ENCODE results near the gene PSD4.

Gene PSD4

DNA sequence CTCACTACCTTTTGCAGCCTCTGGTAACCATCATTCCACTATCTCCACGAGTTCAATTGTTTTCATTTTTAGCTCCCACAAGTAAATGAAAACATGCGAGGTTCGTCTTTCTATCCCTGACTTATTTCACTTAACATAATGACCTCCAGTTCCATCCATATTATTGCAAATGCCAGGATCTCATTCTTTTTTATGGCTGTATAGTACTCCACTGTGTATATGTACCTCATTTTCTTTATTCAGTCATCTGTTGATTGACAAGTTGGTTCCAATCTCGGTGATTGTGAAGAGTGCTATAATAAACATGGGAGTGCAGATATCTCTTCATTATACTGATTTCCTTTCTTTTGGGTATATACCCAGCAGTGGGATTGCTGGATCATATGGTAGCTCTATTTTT is 29.5 kb upstream of the PSD4 start:
- no peak for DNase-seq

- DNase-seq, result no peak
Observed at GRCh38 chr2:113148606-113149552, 24.9 kb upstream of the PSD4 start.

GRCh38 chr2:113149553-113150257 is 24.1 kb upstream of the PSD4 start:
- no peak for DNase-seq

DNA sequence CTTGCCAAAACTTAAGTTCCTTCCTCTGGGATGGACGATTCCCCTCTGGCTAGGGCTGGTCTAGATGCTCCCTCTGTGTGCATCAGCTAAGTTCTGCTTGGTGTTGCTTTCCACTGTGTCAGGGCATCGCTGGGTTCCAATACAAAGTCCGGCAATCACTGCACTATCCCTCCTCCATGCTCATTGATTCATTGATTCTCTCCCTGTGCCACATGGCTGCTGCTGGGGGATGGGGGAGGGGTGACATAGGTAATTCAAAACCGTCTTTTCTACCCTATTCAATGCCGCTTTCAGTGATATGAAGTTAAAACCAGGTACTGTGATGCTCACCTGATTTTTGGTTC is 23.5 kb upstream of the PSD4 start:
- no peak for DNase-seq

- no peak for DNase-seq
Observed at GRCh38 chr2:113155331-113155730, 18.4 kb upstream of the PSD4 start.

DNA sequence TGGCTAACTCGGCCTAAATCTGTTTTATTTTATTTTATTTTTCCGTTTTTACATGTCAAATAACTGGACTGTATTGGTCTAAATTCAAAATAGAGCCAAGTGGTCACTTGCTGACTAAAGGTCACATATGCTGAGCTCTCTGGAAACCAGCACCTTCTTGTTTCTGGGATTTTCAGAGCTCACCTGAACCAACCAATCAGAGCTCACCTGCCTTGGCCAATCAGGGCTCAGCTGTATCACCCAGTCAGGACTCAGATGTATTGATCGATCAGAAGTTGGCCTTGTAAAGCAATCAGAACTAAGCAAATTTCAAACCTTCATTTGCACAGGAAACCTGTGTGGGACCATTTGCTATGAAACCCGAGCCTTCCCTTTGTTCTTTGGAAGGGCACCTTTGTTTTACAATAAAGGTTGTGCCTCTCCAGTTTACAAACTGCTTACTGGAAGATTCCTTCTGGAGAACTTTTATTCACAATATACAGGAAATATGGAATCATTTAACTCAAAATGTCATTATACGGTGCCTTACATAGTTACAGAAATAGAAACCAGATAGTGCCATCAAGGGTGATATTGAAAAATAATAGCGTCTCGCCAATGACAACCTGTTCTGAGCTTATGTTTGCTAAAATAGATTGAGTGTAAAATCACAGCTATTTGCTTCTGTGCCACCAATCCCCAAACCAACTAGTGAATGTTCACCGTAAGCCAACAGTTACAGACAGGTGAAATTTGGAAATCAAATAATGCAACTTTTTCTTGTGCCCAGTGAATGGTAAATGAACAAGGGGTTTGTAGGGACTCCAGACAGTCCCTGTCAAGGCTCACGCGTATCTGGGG is 17.3 kb upstream of the PSD4 start:
- DNase-seq, result no peak

- no peak for DNase-seq
Observed at GRCh38 chr2:113157118-113157896, 16.5 kb upstream of the PSD4 start.

DNA sequence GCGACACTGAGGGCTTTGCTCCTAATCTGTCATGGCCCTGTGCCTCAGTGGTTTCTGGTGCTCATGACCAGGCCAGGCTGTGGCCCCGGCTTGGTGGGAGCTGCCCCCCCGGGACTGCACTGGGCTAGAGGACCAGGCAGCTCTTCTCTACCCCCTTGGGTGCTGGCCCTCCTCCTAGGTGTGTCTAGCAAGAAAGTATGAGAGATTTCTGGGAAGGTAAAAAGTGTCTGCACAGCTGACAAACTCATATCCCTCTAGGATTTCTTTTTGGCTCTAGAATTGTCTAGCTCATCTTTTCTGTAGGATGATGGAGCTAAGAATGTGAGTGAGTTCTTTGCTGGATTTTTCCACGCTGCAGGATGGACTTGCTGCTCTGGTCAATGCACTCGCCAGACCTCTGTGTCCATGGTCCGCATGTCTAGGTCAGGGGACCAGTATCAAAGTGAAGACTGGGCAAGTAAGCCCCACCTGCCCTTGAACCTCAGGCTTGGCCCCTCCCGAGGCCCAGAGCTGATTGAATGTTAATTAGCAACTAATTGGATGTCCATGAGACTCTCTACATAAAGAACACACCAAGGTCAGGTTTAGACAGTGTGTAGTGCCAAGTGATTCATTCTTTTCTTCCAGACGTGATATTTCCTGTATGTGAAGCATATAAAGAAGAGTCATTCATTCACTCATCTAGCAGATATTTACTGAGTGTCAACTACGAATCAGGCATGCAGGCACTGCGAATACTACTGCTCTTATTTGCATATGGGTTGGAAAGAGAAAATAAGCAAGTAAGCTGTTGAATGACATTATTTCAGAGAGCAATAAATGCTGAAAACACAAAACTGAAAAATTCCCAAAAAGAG is 15.6 kb upstream of the PSD4 start:
- DNase-seq, result no peak

DNA sequence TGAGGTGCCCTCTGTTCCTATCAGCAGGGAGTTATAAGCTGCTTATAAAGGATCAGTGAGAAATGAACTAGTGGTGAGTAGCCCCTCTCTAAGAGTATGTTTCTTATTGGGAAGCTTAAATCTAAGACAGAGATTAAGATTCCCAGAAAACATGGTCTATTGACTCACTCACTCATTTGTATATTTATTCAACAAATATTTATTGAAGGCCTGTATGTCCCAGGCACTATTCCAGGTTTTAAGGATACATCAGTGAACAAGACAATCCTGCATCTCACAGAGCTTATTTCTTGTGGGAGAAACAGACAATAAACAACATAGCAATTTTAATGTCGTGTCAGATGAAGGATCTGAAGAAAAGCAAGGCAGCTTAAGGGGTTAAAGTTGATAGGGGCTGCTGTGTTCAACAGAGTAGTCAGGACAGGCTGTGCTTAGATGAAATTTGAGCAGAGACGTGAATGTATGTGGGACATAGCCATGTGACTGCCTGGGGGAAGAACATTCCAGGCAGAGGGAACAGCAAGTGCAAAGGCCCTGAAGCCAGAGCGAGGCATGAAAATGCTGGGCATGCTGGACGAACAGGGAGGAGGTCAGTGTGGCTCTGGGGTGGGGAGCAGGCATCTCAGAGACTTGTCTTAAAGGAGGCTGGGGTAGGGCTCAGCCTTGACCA is 14.8 kb upstream of the PSD4 start:
- DNase-seq, result no peak

DNA sequence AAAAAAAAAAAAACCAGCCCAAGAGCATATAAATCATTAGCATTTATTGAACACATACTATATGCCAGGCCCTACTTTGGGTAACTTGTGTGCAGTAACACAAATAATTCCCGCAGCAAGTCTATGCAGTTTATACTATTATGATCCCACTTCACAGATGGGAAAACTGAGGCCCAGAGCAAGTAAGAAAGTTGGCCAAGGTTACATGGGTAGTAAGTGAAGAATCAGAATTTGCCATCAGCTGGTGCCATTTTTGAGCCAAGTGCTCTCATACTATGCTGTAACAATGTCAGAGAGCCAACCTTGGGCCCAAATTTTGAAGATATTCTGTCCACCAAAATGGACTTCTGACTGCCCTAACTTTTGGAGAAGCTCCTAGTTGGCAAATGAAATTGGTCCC is 13.5 kb upstream of the PSD4 start:
- DNase-seq, result no peak

DNA sequence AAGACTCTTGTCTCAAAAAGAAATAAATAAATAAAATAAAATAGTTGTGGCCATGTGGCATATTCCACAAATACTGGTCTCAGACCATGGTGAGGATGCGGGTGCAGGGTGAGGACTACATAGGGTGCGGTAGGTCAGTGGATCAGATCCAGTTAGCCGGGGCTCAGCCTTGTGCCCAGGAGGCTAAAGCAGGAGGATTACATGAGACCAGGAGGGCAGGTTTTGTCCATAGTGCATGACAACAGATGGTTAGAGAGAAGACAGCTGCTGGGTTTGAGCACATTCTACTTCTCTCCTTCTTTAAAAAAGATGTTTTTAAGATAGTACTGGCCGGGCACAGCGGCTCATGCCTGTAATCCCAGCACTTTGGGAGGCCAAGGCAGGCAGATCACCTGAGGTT is 12.8 kb upstream of the PSD4 start:
- DNase-seq, result no peak

DNA sequence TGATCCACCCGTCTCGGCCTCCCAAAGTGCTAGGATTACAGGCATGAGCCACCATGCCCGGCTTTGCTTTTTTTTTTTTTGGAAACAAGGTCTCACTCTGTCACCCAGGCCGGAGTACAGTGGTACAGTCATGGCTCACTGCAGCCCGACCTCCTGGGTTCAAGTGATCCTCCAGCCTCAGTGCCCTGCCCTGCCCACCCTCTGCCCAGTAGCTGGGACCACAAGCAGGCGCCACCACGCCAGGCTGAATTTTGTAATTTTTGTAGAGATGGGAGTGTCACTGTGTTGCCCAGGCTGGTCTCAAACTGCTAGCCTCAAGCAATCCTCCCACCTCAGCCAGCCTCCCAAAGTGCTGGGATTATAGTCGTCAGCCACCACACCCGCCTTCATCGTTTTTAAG is 11.6 kb upstream of the PSD4 start:
- no peak for DNase-seq

- DNase-seq, result no peak
Observed at GRCh38 chr2:113162869-113163268, 10.9 kb upstream of the PSD4 start.

GRCh38 chr2:113164215-113164929 is 9.4 kb upstream of the PSD4 start:
- DNase-seq, result no peak

DNA sequence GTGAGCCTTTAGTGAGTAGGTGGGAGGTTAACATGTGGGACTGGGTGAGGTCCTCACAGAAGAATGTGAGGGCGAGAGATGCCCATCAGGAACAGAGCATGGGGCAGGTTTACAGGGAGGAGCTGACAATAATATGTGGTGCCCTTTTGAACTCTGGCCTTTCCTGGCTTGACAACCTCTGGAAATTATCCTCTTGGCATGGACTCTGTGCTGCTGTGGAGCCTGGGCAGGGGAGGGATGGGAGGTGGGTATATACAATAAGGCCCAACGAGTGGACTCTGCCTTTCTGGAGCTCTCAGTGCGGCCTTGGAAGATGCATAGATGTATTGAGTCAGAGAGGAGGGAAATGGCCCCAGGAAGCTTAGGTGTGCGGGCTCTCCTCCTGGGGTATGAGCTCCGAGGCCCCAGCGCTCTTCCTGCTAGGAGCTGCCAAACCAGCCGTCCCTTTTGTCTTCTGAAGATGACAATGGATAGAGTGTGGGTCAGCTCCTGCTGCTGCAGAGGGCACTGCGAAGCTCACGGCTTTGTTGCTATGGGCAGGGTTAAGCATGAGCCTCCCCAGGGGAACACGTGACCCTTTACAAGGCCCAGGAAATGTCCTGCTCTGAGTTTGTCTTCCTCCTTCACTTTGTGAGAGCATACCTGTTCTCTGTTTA is 8.7 kb upstream of the PSD4 start:
- no peak for DNase-seq

DNA sequence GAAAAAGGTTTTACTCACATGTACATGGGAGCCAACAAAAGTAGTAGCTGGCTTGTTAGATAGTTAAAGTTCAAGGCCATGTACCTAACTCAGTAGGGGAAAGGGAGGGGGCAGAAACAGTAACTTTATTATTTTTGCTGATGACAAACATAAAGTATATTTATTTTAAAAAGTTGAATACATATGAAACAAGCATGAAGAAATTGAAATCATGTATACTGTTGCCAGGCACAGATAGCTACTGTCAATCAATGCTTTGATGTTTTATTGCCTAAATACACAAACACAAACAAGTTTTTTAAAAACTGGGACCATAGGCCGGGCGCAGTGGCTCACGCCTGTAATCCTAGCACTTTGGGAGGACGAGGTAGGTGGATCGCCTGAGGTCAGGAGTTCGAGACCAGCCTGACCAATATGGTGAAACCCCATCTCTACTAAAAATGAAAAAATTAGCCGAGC is 7.6 kb upstream of the PSD4 start:
- no peak for DNase-seq

- DNase-seq, result no peak
Observed at GRCh38 chr2:113167115-113167932, 6.4 kb upstream of the PSD4 start.

GRCh38 chr2:113167962-113168340 is 5.8 kb upstream of the PSD4 start:
- no peak for DNase-seq

DNA sequence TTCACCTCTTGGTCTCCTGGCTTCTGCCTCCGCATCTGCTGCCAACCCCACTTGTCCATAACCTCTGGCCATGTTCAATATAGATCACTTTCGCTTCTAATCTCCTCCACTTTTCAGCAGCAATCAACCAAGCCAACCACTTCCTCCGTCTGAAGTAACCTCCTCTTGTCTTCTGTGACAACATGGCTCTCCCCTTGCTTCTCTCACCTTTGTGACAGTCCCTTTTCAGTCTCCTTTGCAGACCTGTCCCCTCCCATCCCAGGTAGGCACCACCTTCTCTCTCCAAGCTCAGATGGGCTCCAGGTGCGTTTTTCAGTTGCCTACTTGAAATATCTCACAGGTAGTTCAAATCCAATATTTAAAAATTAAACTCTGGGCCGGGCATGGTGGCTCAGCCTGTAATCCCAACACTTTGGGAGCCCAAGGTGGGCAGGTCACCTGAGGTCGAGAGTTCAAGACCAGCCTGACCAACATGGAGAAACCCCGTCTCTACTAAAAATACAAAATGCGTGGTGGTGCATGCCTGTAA is 4.7 kb upstream of the PSD4 start:
- DNase-seq, result no peak

Data from activated T-cell treated with anti-CD3 and anti-CD28 coated beads for 4 hours (primary cell).